LNCAP (cell line): Measurements from ENCODE around the gene ANKRD42.

ENCODE experiments used
- CTCF ChIP-seq: fragments of 450-650 bp; IDR thresholded peaks from 2 replicates; pipeline ENCODE4 v1.5.1; 2017; ENCODE audit warnings: mild to moderate bottlenecking

Gene ANKRD42

GRCh38 chr11:83292709-83293456, 99.4 kb downstream of the ANKRD42 start:
- TF ChIP-seq CTCF, result peak; percentile 69

GRCh38 chr11:83293457-83293774, 99.9 kb downstream of the ANKRD42 start:
- no peak for TF ChIP-seq CTCF

GRCh38 chr11:83294208-83294607, 100.7 kb downstream of the ANKRD42 start:
- no peak for TF ChIP-seq CTCF
